Mesodermal cell (in vitro differentiated cells): Measurements from ENCODE around the gene SRSF2.
A peak's percentile ranks its signal among the peaks of the same experiment; 100 is the strongest.
"Not testable (repeated sequence)": the region's sequence is repeated elsewhere in the genome, so short reads cannot be mapped to it uniquely, and the experiment has no call there.

Experiments
- H3K27ac ChIP-seq: 2 replicates; pipeline ENCODE4 v1.7.0; 2013; ENCODE audit warnings: mild to moderate bottlenecking, low read depth, low read length, moderate library complexity; ENCODE audit not compliant: severe bottlenecking
- H3K36me3 ChIP-seq: 2 replicates; pipeline ENCODE4 v1.7.1; 2013; ENCODE audit warnings: mild to moderate bottlenecking, low read length, moderate library complexity; ENCODE audit not compliant: control insufficient read depth, insufficient read depth
- H3K4me1 ChIP-seq: one replicate; pipeline ENCODE4 v1.7.1; 2013; ENCODE audit warnings: mild to moderate bottlenecking, low read length; ENCODE audit not compliant: insufficient read depth, control insufficient read depth, poor library complexity, severe bottlenecking
- H3K4me3 ChIP-seq: 2 replicates; pipeline ENCODE4 v1.7.0; 2013; ENCODE audit warnings: low read length, control low read depth, mild to moderate bottlenecking; ENCODE audit not compliant: insufficient read depth, poor library complexity, severe bottlenecking; ENCODE audit errors: extremely low read depth
- H3K9me3 ChIP-seq: 2 replicates; pipeline ENCODE4 v1.7.1; 2013; ENCODE audit warnings: mild to moderate bottlenecking, low read length, moderate library complexity; ENCODE audit not compliant: control insufficient read depth
- WGBS, 2 experiments: methylation state at CpG; one replicate each; pipeline ENCODE4 v1.1.5; 2013; ENCODE audit warnings: missing lambda C conversion rate in 2 of 2; ENCODE audit not compliant: insufficient coverage in 2 of 2; 5-methylcytosine and 5-hydroxymethylcytosine counted together

SRSF2 gene

GRCh38 chr17:76698466-76698977 lies 38.6 kb downstream of the SRSF2 start:
- H3K36me3 ChIP-seq: peaks cover 11% of the 10 kb centered on the region
- H3K4me3 ChIP-seq, H3K9me3 ChIP-seq, H3K27ac ChIP-seq: not testable (repeated sequence)
- peaks cover 32% of the 10 kb centered on the region for H3K4me1 ChIP-seq
- 94 to 98% methylated on average over 7 of the region's 7 CpGs for WGBS, 2 experiments

GRCh38 chr17:76697702-76698465 lies 39.2 kb downstream of the SRSF2 start:
- Histone ChIP-seq H3K9me3 (no peaks in the 10 kb centered on the region), H3K36me3 (peaks cover 11% of the 10 kb centered on the region), H3K4me1 (peaks cover 32% of the 10 kb centered on the region), H3K27ac (peak overlapping the region; percentile 45), H3K4me3 (no peak overlapping the region)
- 36 to 53% methylated on average over 9 to 13 of the region's 17 CpGs for WGBS, 2 experiments

GRCh38 chr17:76696763-76697701 lies 40.1 kb downstream of the SRSF2 start:
- peak overlapping the region; percentile 45 for H3K27ac ChIP-seq
- no peak overlapping the region for H3K4me3 ChIP-seq

GRCh38 chr17:76695059-76695831 lies 41.9 kb downstream of the SRSF2 start:
- H3K4me3 ChIP-seq: no peak overlapping the region
- peaks cover 16% of the 10 kb centered on the region for H3K4me1 ChIP-seq
- H3K36me3 ChIP-seq: peaks cover 11% of the 10 kb centered on the region
- 88 to 94% methylated on average over 9 to 14 of the region's 16 CpGs for WGBS, 2 experiments
- H3K27ac ChIP-seq: no peak overlapping the region
- no peaks in the 10 kb centered on the region for H3K9me3 ChIP-seq

More at GRCh38 chr17:76696763-76697701, 40.1 kb downstream of the SRSF2 start:
- peaks cover 32% of the 10 kb centered on the region for H3K4me1 ChIP-seq
- no peaks in the 10 kb centered on the region for H3K9me3 ChIP-seq
- WGBS, 2 experiments: 87 to 92% methylated on average over 22 of the region's 25 CpGs
- H3K36me3 ChIP-seq: peaks cover 11% of the 10 kb centered on the region

GRCh38 chr17:76691379-76692191 lies 45.5 kb downstream of the SRSF2 start:
- WGBS, 2 experiments: 94 to 97% methylated on average over 12 to 14 of the region's 14 CpGs
- no peak overlapping the region for H3K27ac ChIP-seq
- peaks cover under 1% of the 10 kb centered on the region for H3K4me1 ChIP-seq
- no peak overlapping the region for H3K4me3 ChIP-seq
- no peaks in the 10 kb centered on the region for H3K9me3 ChIP-seq
- H3K36me3 ChIP-seq: peaks cover 14% of the 10 kb centered on the region

GRCh38 chr17:76690596-76691280 lies 46.4 kb downstream of the SRSF2 start:
- Histone ChIP-seq H3K4me1 (no peaks in the 10 kb centered on the region), H3K36me3 (peaks cover 11% of the 10 kb centered on the region), H3K4me3 (no peak overlapping the region), H3K27ac (no peak overlapping the region), H3K9me3 (no peaks in the 10 kb centered on the region)
- 82 to 94% methylated on average over 10 of the region's 13 CpGs for WGBS, 2 experiments

GRCh38 chr17:76689859-76690258 lies 47.3 kb downstream of the SRSF2 start:
- Histone ChIP-seq H3K9me3 (no peaks in the 10 kb centered on the region), H3K4me1 (no peaks in the 10 kb centered on the region), H3K27ac (no peak overlapping the region), H3K36me3 (peaks cover 15% of the 10 kb centered on the region), H3K4me3 (no peak overlapping the region)
- WGBS, 2 experiments: 94 to 97% methylated on average over 7 to 9 of the region's 11 CpGs

GRCh38 chr17:76688165-76688622 lies 48.9 kb downstream of the SRSF2 start:
- Histone ChIP-seq H3K4me3 (no peak overlapping the region), H3K27ac (no peak overlapping the region)
- WGBS, 2 experiments: 91 to 93% methylated on average over 6 to 11 of the region's 11 CpGs

More at GRCh38 chr17:76688165-76688622, 48.9 kb downstream of the SRSF2 start:
- Histone ChIP-seq H3K36me3 (peaks cover 25% of the 10 kb centered on the region), H3K9me3 (no peaks in the 10 kb centered on the region), H3K4me1 (no peaks in the 10 kb centered on the region)
